GM12864 (cell line): Measurements from ENCODE around the gene PLBD2.

Experiments
- DNase-seq: peaks from one replicate; pipeline ENCODE4 v3.0.0-alpha.2; 2011; ENCODE audit warnings: low read depth
- H3K4me3 ChIP-seq: 2 replicates; pipeline ENCODE4 v1.5.1; 2011; ENCODE audit warnings: mild to moderate bottlenecking, low read depth, low read length, control low read depth
- CTCF ChIP-seq: IDR thresholded peaks from 2 replicates; pipeline ENCODE4 v1.5.1; 2011; ENCODE audit warnings: low read depth, mild to moderate bottlenecking, moderate library complexity, low read length, control low read depth, inconsistent platforms; ENCODE audit errors: missing control alignments

PLBD2 gene

GRCh38 chr12:113407931-113408600 lies 49.7 kb downstream of the PLBD2 start:
- TF ChIP-seq CTCF = no peak
- DNase-seq = no peak
- no peak overlapping the region for H3K4me3 ChIP-seq

GRCh38 chr12:113408756-113409298 lies 50.4 kb downstream of the PLBD2 start:
- H3K4me3 ChIP-seq = no peak overlapping the region
- no peak for DNase-seq
- no peak for TF ChIP-seq CTCF

GRCh38 chr12:113409462-113410124 lies 51.2 kb downstream of the PLBD2 start:
- TF ChIP-seq CTCF = no peak
- DNase-seq = no peak
- H3K4me3 ChIP-seq = no peak overlapping the region

- no peak overlapping the region for H3K4me3 ChIP-seq
- no peak for TF ChIP-seq CTCF
- DNase-seq = no peak
Observed at GRCh38 chr12:113413488-113413939, 55.1 kb downstream of the PLBD2 start.

GRCh38 chr12:113414519-113415038 lies 56.2 kb downstream of the PLBD2 start:
- TF ChIP-seq CTCF = no peak
- DNase-seq = no peak
- no peak overlapping the region for H3K4me3 ChIP-seq

- no peak for TF ChIP-seq CTCF
- no peak overlapping the region for H3K4me3 ChIP-seq
- no peak for DNase-seq
Observed at GRCh38 chr12:113416091-113416754, 57.8 kb downstream of the PLBD2 start.
